ENCODE results near the gene ZBED5. TPM values are rescaled to one million over a fixed set of nuclear protein-coding genes. Genes with fewer than 3 reads are reported as not detected.
"Not testable (repeated sequence)": the region's sequence is repeated elsewhere in the genome, so short reads cannot be mapped to it uniquely, and the experiment has no call there.

ZBED5 gene
- total RNA-seq, 4 donors from 2014 or later = 24.6 to 82.7 (median 61.0) TPM

GRCh38 chr11:10823152-10823579 lies 34.7 kb downstream of the ZBED5 start:
- intact Hi-C loops (cut with DNase I; ENCODE audit: low total_unique reads) = no loop called here
- H3K4me3 ChIP-seq = no peak overlapping the region
- H3K4me1 ChIP-seq = no peaks in the 10 kb centered on the region
- no peak for DNase-seq
- no peaks in the 10 kb centered on the region for H3K27me3 ChIP-seq
- no peaks in the 10 kb centered on the region for H3K9me3 ChIP-seq
- H3K36me3 ChIP-seq = no peaks in the 10 kb centered on the region
- peak overlapping the region; percentile 56 to 69 for H3K27ac ChIP-seq
- TF ChIP-seq CTCF (IDR thresholded peaks at IDR 0.05) (no peak), POLR2A (IDR thresholded peaks at IDR 0.05) (no peak)

- H3K27ac ChIP-seq = peak overlapping the region in 1 of 2 donors; percentile 56
- H3K4me3 ChIP-seq; H3K36me3 ChIP-seq; intact Hi-C loops (cut with DNase I; ENCODE audit: low total_unique reads); H3K4me1 ChIP-seq; H3K27me3 ChIP-seq; H3K9me3 ChIP-seq; DNase-seq: not testable (repeated sequence)
These were observed 35.4 kb downstream of the ZBED5 start for GRCh38 chr11:10822491-10822890.

DNA sequence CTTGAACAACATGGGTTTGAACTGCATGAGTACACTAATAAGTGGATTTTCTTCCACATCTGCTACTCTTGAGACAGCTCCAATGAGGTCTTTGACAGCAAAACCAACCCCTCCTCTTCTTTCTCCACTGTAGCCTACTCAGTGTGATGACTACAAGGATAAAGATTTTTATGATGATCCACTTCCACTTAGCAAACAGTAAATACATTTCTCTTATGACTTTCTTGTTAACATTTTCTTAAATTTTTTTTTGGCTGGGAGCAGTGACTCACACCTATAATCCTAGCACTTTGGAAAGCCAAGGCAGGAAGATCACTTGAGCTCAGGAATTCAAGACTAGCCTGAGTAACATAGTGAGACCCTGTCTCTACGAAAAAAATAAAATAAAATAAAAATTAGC lies 39.3 kb downstream of the ZBED5 start:
- Histone ChIP-seq H3K36me3 (no peaks in the 10 kb centered on the region), H3K4me1 (no peaks in the 10 kb centered on the region), H3K27ac (no peak overlapping the region), H3K4me3 (no peak overlapping the region), H3K27me3 (no peaks in the 10 kb centered on the region), H3K9me3 (no peaks in the 10 kb centered on the region)
- TF ChIP-seq POLR2A (IDR thresholded peaks at IDR 0.05) (no peak), CTCF (IDR thresholded peaks at IDR 0.05) (no peak)
- intact Hi-C loops (cut with DNase I; ENCODE audit: low total_unique reads) = no loop called here
- DNase-seq = no peak

- Histone ChIP-seq H3K4me3 (no peak overlapping the region), H3K27ac (no peak overlapping the region), H3K9me3 (no peaks in the 10 kb centered on the region), H3K27me3 (no peaks in the 10 kb centered on the region), H3K36me3 (no peaks in the 10 kb centered on the region), H3K4me1 (no peaks in the 10 kb centered on the region)
- intact Hi-C loops (cut with DNase I; ENCODE audit: low total_unique reads) = no loop called here
- TF ChIP-seq POLR2A (IDR thresholded peaks at IDR 0.05) (no peak), CTCF (IDR thresholded peaks at IDR 0.05) (no peak)
- DNase-seq = no peak
These were observed 43.9 kb downstream of the ZBED5 start for GRCh38 chr11:10813945-10814344.

DNA sequence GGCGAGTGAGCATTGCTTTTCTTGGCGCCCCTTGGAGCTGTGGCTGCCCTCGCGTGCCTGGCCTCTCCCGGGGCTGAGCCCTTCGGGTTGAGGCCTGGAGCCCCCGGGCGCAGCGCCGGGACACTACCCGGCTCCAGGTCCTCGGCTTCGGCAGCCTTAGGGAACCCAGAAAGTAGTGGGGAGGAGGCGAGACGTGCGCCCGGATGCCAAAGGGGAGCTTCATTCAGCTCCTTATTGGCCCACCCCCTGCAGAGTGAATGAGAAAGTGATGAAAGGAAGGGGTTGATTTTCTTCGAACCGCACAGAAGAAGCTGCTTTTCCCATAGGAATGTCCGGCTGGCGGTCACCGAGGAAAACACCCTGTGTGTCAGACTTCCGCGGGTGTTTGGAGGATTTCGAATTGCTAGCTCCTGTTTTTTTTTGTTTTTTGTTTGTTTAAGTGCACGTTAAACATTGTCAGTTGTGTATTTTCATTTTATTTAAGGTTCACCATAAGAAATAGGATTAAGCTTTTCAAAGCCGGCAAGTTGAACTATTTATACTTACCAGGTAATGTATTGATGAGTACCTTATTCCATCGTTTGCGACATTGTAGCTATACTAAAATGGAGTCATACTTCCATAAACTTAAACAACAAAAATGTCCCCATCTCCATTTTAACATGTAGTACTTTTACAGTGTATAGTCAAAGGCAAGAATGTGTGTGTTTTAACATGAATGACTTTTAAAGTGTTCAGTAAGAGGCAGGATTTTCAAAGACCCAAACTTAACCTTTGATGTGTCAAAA lies 48.3 kb downstream of the ZBED5 start:
- TF ChIP-seq POLR2A (IDR thresholded peaks at IDR 0.05) (no peak), CTCF (IDR thresholded peaks at IDR 0.05) (no peak)
- H3K4me1 ChIP-seq = peaks cover 22 to 23% of the 10 kb centered on the region in 2 donors
- no peaks in the 10 kb centered on the region for H3K27me3 ChIP-seq
- H3K4me3 ChIP-seq = peak overlapping the region; percentile 53 to 94
- peak in 1 of 2 donors; percentile 53 for DNase-seq
- H3K36me3 ChIP-seq = no peaks in the 10 kb centered on the region
- H3K9me3 ChIP-seq = no peaks in the 10 kb centered on the region
- intact Hi-C loops (cut with DNase I; ENCODE audit: low total_unique reads) = loop anchor here (5.0 to 10.0 kb wide), 2 partner anchors 48 to 95 kb away; partner anchors contain the start of gene ZBED5
- peak overlapping the region; percentile 97 for H3K27ac ChIP-seq
